ENCODE measurements around the gene MCC. TPM values are rescaled to one million over a fixed set of nuclear protein-coding genes. Genes with fewer than 3 reads are reported as not detected.
"Not testable (repeated sequence)": the region's sequence is repeated elsewhere in the genome, so short reads cannot be mapped to it uniquely, and the experiment has no call there.

The MCC gene
- total RNA-seq, 2 donors from 2014 or later, result 4.3 TPM

- Mint-ChIP-seq H3K36me3 (ENCODE audit: low read depth) (no peaks in the 10 kb centered on the region), H3K4me1 (no peaks in the 10 kb centered on the region), H3K27me3 (no peaks in the 10 kb centered on the region), H3K27ac (no peak overlapping the region), H3K4me3 (no peak overlapping the region), H3K9me3 (no peaks in the 10 kb centered on the region)
- no peak for ATAC-seq (replicated peaks)
Measured at GRCh38 chr5:113425909-113426308, 62.3 kb downstream of the MCC start.

- Mint-ChIP-seq H3K4me3 (no peak overlapping the region), H3K27ac (no peak overlapping the region), H3K9me3 (no peaks in the 10 kb centered on the region), H3K27me3 (no peaks in the 10 kb centered on the region), H3K4me1 (no peaks in the 10 kb centered on the region), H3K36me3 (ENCODE audit: low read depth) (no peaks in the 10 kb centered on the region)
- ATAC-seq (replicated peaks), result no peak
Measured at GRCh38 chr5:113421693-113422092, 66.6 kb downstream of the MCC start.

- Mint-ChIP-seq H3K9me3 (no peaks in the 10 kb centered on the region), H3K27ac (no peak overlapping the region), H3K27me3 (no peaks in the 10 kb centered on the region), H3K4me3 (no peak overlapping the region), H3K36me3 (ENCODE audit: low read depth) (no peaks in the 10 kb centered on the region), H3K4me1 (no peaks in the 10 kb centered on the region)
- ATAC-seq (replicated peaks), result no peak
Measured at GRCh38 chr5:113405530-113405929, 82.7 kb downstream of the MCC start.

- ATAC-seq (replicated peaks), result no peak
- Mint-ChIP-seq H3K9me3 (no peaks in the 10 kb centered on the region), H3K4me1 (no peaks in the 10 kb centered on the region), H3K27ac (no peak overlapping the region), H3K4me3 (no peak overlapping the region), H3K36me3 (ENCODE audit: low read depth) (no peaks in the 10 kb centered on the region), H3K27me3 (no peaks in the 10 kb centered on the region)
Measured at GRCh38 chr5:113404269-113404668, 84.0 kb downstream of the MCC start.

- not testable (repeated sequence) for H3K27ac Mint-ChIP-seq; H3K9me3 Mint-ChIP-seq; H3K36me3 Mint-ChIP-seq (ENCODE audit: low read depth); H3K4me1 Mint-ChIP-seq; H3K27me3 Mint-ChIP-seq; H3K4me3 Mint-ChIP-seq; ATAC-seq (replicated peaks)
Measured at GRCh38 chr5:113397986-113398385, 90.3 kb downstream of the MCC start.

GRCh38 chr5:113397046-113397445 is 91.2 kb downstream of the MCC start:
- Mint-ChIP-seq H3K4me1 (no peaks in the 10 kb centered on the region), H3K4me3 (no peak overlapping the region), H3K9me3 (no peaks in the 10 kb centered on the region), H3K36me3 (ENCODE audit: low read depth) (no peaks in the 10 kb centered on the region), H3K27ac (no peak overlapping the region), H3K27me3 (no peaks in the 10 kb centered on the region)
- no peak for ATAC-seq (replicated peaks)

- Mint-ChIP-seq H3K4me3 (no peak overlapping the region), H3K36me3 (ENCODE audit: low read depth) (no peaks in the 10 kb centered on the region), H3K4me1 (no peaks in the 10 kb centered on the region), H3K27ac (no peak overlapping the region), H3K27me3 (peaks cover 8% of the 10 kb centered on the region), H3K9me3 (no peaks in the 10 kb centered on the region)
- ATAC-seq (replicated peaks), result no peak
Measured at GRCh38 chr5:113394658-113395057, 93.6 kb downstream of the MCC start.

- Mint-ChIP-seq H3K4me1 (no peaks in the 10 kb centered on the region), H3K9me3 (no peaks in the 10 kb centered on the region), H3K4me3 (no peak overlapping the region), H3K36me3 (ENCODE audit: low read depth) (no peaks in the 10 kb centered on the region), H3K27ac (no peak overlapping the region), H3K27me3 (peaks cover 27% of the 10 kb centered on the region)
- ATAC-seq (replicated peaks), result peak; percentile 28
Measured at GRCh38 chr5:113390224-113390623, 98.0 kb downstream of the MCC start.

GRCh38 chr5:113389116-113389515 is 99.1 kb downstream of the MCC start:
- no peaks in the 10 kb centered on the region for H3K4me1 Mint-ChIP-seq
- H3K27ac Mint-ChIP-seq, result no peak overlapping the region
- H3K27me3 Mint-ChIP-seq, result peaks cover 27% of the 10 kb centered on the region
- H3K9me3 Mint-ChIP-seq, result no peaks in the 10 kb centered on the region
- no peaks in the 10 kb centered on the region for H3K36me3 Mint-ChIP-seq (ENCODE audit: low read depth)
- H3K4me3 Mint-ChIP-seq, result no peak overlapping the region
- no peak for ATAC-seq (replicated peaks)

GRCh38 chr5:113387844-113388243 is 100.4 kb downstream of the MCC start:
- Mint-ChIP-seq H3K4me1 (no peaks in the 10 kb centered on the region), H3K36me3 (ENCODE audit: low read depth) (no peaks in the 10 kb centered on the region), H3K4me3 (no peak overlapping the region), H3K27me3 (peaks cover 31% of the 10 kb centered on the region), H3K9me3 (no peaks in the 10 kb centered on the region), H3K27ac (no peak overlapping the region)
- ATAC-seq (replicated peaks), result no peak

- no peaks in the 10 kb centered on the region for H3K9me3 Mint-ChIP-seq
- H3K36me3 Mint-ChIP-seq (ENCODE audit: low read depth), result no peaks in the 10 kb centered on the region
- ATAC-seq (replicated peaks), result no peak
- peaks cover 28% of the 10 kb centered on the region for H3K27me3 Mint-ChIP-seq
- no peak overlapping the region for H3K27ac Mint-ChIP-seq
- H3K4me1 Mint-ChIP-seq, result peaks cover 12% of the 10 kb centered on the region
- H3K4me3 Mint-ChIP-seq, result no peak overlapping the region
Measured at GRCh38 chr5:113384782-113385285, 103.4 kb downstream of the MCC start.

- H3K27ac Mint-ChIP-seq, result no peak overlapping the region
- ATAC-seq (replicated peaks), result no peak
- H3K4me3 Mint-ChIP-seq, result no peak overlapping the region
- peaks cover 17% of the 10 kb centered on the region for H3K4me1 Mint-ChIP-seq
- no peaks in the 10 kb centered on the region for H3K9me3 Mint-ChIP-seq
- peaks cover 17% of the 10 kb centered on the region for H3K27me3 Mint-ChIP-seq
- H3K36me3 Mint-ChIP-seq (ENCODE audit: low read depth), result no peaks in the 10 kb centered on the region
Measured at GRCh38 chr5:113382731-113383130, 105.5 kb downstream of the MCC start.

- Mint-ChIP-seq H3K27ac (no peak overlapping the region), H3K36me3 (ENCODE audit: low read depth) (no peaks in the 10 kb centered on the region), H3K4me3 (no peak overlapping the region), H3K9me3 (no peaks in the 10 kb centered on the region), H3K27me3 (peaks cover 17% of the 10 kb centered on the region), H3K4me1 (peaks cover 22% of the 10 kb centered on the region)
- ATAC-seq (replicated peaks), result no peak
Measured at GRCh38 chr5:113381791-113382190, 106.5 kb downstream of the MCC start.

GRCh38 chr5:113380807-113381326 is 107.4 kb downstream of the MCC start:
- H3K27me3 Mint-ChIP-seq, result peaks cover 12% of the 10 kb centered on the region
- peak; percentile 14 for ATAC-seq (replicated peaks)
- no peak overlapping the region for H3K4me3 Mint-ChIP-seq
- H3K9me3 Mint-ChIP-seq, result no peaks in the 10 kb centered on the region
- H3K36me3 Mint-ChIP-seq (ENCODE audit: low read depth), result no peaks in the 10 kb centered on the region
- H3K4me1 Mint-ChIP-seq, result peaks cover 22% of the 10 kb centered on the region
- no peak overlapping the region for H3K27ac Mint-ChIP-seq

GRCh38 chr5:113379936-113380806 is 108.1 kb downstream of the MCC start:
- no peak overlapping the region for H3K4me3 Mint-ChIP-seq
- ATAC-seq (replicated peaks), result no peak
- H3K4me1 Mint-ChIP-seq, result peaks cover 22% of the 10 kb centered on the region
- H3K27me3 Mint-ChIP-seq, result peaks cover 7% of the 10 kb centered on the region
- H3K36me3 Mint-ChIP-seq (ENCODE audit: low read depth), result no peaks in the 10 kb centered on the region
- H3K27ac Mint-ChIP-seq, result no peak overlapping the region
- no peaks in the 10 kb centered on the region for H3K9me3 Mint-ChIP-seq
